ENCODE data around the gene CACNA2D2.

DNA sequence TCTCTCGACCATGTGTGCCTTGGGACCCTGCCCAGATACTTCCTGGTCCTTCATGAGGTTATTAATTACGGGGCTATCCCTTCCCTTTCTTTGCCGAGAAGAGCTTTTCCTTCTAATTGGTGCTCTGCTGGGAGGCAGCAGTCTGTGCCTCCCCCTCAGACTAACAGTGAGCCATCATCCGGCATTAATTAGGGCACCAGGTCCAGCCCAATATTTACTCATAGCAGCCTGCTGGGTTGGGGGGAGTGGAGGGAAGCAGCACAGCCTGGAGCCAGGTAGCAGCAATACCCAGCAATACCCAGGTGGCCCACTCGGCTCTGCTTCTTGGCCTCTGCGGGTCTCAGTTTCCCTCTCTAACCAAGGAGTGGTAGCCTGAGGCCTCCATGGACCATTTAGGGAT is 20.1 kb downstream of the CACNA2D2 start:
- TF ChIP-seq NR2C2 (CRISPR knock-in tag; IDR thresholded peaks at IDR 0.05; ENCODE audit: borderline replicate concordance) (no peak), ADNP (CRISPR knock-in tag; IDR thresholded peaks at IDR 0.05) (no peak), SMC3 (IDR thresholded peaks at IDR 0.05; ENCODE audit: low read length) (no peak), CREM (IDR thresholded peaks at IDR 0.05) (no peak), CREM (CRISPR knock-in tag; IDR thresholded peaks at IDR 0.05) (no peak), ZNF34 (CRISPR knock-in tag; IDR thresholded peaks at IDR 0.05; ENCODE audit: borderline replicate concordance) (no peak), ZIK1 (CRISPR knock-in tag; IDR thresholded peaks at IDR 0.05; ENCODE audit: borderline replicate concordance, low read depth) (no peak), ZNF841 (CRISPR knock-in tag; IDR thresholded peaks at IDR 0.05; ENCODE audit: borderline replicate concordance) (no peak)
- TF ChIP-seq, protein P1, sequence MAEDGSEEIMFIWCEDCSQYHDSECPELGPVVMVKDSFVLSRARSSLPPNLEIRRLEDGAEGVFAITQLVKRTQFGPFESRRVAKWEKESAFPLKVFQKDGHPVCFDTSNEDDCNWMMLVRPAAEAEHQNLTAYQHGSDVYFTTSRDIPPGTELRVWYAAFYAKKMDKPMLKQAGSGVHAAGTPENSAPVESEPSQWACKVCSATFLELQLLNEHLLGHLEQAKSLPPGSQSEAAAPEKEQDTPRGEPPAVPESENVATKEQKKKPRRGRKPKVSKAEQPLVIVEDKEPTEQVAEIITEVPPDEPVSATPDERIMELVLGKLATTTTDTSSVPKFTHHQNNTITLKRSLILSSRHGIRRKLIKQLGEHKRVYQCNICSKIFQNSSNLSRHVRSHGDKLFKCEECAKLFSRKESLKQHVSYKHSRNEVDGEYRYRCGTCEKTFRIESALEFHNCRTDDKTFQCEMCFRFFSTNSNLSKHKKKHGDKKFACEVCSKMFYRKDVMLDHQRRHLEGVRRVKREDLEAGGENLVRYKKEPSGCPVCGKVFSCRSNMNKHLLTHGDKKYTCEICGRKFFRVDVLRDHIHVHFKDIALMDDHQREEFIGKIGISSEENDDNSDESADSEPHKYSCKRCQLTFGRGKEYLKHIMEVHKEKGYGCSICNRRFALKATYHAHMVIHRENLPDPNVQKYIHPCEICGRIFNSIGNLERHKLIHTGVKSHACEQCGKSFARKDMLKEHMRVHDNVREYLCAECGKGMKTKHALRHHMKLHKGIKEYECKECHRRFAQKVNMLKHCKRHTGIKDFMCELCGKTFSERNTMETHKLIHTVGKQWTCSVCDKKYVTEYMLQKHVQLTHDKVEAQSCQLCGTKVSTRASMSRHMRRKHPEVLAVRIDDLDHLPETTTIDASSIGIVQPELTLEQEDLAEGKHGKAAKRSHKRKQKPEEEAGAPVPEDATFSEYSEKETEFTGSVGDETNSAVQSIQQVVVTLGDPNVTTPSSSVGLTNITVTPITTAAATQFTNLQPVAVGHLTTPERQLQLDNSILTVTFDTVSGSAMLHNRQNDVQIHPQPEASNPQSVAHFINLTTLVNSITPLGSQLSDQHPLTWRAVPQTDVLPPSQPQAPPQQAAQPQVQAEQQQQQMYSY (CRISPR knock-in tag; IDR thresholded peaks at IDR 0.05) = no peak
- TF ChIP-seq, protein P2, sequence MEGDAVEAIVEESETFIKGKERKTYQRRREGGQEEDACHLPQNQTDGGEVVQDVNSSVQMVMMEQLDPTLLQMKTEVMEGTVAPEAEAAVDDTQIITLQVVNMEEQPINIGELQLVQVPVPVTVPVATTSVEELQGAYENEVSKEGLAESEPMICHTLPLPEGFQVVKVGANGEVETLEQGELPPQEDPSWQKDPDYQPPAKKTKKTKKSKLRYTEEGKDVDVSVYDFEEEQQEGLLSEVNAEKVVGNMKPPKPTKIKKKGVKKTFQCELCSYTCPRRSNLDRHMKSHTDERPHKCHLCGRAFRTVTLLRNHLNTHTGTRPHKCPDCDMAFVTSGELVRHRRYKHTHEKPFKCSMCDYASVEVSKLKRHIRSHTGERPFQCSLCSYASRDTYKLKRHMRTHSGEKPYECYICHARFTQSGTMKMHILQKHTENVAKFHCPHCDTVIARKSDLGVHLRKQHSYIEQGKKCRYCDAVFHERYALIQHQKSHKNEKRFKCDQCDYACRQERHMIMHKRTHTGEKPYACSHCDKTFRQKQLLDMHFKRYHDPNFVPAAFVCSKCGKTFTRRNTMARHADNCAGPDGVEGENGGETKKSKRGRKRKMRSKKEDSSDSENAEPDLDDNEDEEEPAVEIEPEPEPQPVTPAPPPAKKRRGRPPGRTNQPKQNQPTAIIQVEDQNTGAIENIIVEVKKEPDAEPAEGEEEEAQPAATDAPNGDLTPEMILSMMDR (CRISPR knock-in tag; IDR thresholded peaks at IDR 0.05) = no peak
- TF ChIP-seq, protein P3, sequence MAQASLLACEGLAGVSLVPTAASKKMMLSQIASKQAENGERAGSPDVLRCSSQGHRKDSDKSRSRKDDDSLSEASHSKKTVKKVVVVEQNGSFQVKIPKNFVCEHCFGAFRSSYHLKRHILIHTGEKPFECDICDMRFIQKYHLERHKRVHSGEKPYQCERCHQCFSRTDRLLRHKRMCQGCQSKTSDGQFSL (CRISPR knock-in tag; IDR thresholded peaks at IDR 0.05) = no peak
- TF ChIP-seq, protein P4, sequence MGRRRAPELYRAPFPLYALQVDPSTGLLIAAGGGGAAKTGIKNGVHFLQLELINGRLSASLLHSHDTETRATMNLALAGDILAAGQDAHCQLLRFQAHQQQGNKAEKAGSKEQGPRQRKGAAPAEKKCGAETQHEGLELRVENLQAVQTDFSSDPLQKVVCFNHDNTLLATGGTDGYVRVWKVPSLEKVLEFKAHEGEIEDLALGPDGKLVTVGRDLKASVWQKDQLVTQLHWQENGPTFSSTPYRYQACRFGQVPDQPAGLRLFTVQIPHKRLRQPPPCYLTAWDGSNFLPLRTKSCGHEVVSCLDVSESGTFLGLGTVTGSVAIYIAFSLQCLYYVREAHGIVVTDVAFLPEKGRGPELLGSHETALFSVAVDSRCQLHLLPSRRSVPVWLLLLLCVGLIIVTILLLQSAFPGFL (CRISPR knock-in tag; IDR thresholded peaks at IDR 0.05) = no peak
- TF ChIP-seq, protein P5, sequence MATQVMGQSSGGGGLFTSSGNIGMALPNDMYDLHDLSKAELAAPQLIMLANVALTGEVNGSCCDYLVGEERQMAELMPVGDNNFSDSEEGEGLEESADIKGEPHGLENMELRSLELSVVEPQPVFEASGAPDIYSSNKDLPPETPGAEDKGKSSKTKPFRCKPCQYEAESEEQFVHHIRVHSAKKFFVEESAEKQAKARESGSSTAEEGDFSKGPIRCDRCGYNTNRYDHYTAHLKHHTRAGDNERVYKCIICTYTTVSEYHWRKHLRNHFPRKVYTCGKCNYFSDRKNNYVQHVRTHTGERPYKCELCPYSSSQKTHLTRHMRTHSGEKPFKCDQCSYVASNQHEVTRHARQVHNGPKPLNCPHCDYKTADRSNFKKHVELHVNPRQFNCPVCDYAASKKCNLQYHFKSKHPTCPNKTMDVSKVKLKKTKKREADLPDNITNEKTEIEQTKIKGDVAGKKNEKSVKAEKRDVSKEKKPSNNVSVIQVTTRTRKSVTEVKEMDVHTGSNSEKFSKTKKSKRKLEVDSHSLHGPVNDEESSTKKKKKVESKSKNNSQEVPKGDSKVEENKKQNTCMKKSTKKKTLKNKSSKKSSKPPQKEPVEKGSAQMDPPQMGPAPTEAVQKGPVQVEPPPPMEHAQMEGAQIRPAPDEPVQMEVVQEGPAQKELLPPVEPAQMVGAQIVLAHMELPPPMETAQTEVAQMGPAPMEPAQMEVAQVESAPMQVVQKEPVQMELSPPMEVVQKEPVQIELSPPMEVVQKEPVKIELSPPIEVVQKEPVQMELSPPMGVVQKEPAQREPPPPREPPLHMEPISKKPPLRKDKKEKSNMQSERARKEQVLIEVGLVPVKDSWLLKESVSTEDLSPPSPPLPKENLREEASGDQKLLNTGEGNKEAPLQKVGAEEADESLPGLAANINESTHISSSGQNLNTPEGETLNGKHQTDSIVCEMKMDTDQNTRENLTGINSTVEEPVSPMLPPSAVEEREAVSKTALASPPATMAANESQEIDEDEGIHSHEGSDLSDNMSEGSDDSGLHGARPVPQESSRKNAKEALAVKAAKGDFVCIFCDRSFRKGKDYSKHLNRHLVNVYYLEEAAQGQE (IDR thresholded peaks at IDR 0.05; ENCODE audit: borderline replicate concordance in 1 of 2, low read depth in 1 of 2, low read length in 2 of 2) = no peak
- TF ChIP-seq, protein P6, sequence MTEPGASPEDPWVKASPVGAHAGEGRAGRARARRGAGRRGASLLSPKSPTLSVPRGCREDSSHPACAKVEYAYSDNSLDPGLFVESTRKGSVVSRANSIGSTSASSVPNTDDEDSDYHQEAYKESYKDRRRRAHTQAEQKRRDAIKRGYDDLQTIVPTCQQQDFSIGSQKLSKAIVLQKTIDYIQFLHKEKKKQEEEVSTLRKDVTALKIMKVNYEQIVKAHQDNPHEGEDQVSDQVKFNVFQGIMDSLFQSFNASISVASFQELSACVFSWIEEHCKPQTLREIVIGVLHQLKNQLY (CRISPR knock-in tag; IDR thresholded peaks at IDR 0.05) = no peak

All from HepG2 (cell line).